K562 treated with DMSO at 1 percent for 12 hours (cell line): ENCODE data around the gene MAGEB17. TPM values are rescaled to one million over a fixed set of nuclear protein-coding genes. Genes with fewer than 3 reads are reported as not detected.

Source experiments
- total RNA-seq: library from RNA; unstranded; fragments of 300-600 nt; gene quantifications from 2 replicates; pipeline ENCODE4 v1.2.3, GENCODE V29; 2022; ENCODE audit not compliant: insufficient read depth

The MAGEB17 gene, protein sequence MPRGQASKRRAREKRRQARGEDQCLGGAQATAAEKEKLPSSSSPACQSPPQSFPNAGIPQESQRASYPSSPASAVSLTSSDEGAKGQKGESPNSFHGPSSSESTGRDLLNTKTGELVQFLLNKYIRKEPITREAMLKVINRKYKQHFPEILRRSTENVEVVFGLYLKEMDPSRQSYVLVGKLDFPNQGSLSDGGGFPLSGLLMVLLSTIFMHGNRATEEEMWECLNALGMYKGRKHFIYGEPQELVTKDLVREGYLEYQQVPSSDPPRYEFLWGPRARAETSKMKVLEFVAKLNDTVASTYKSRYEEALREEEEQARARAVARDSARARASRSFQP
- 0.91 and 1.2 TPM in 2 replicates for total RNA-seq

DNA sequence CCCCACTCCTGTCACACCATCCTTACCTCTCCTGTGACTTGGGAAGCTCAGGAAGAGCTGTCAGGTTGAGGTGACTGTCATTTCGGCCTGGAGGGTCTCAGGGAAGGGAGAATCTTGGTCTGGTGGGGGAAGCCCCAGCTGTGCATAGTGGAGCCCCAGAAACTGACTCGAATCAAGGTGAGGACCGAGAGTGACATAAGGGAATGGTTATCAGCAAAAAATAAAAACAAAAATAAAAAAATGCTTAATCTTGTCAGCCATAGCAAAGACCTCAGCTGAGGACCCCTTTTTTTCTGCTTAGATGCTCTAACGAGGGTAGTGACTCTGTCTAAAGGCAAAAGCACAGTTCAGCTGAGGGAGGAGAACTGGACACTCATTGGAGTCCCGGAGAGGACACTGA, at the start of gene MAGEB17:
TSS of gene MAGEB17 (plus strand) at position 301 of the 400 bp plus-strand sequence. CDS start 2,902 bp downstream, outside the sequence.

DNA sequence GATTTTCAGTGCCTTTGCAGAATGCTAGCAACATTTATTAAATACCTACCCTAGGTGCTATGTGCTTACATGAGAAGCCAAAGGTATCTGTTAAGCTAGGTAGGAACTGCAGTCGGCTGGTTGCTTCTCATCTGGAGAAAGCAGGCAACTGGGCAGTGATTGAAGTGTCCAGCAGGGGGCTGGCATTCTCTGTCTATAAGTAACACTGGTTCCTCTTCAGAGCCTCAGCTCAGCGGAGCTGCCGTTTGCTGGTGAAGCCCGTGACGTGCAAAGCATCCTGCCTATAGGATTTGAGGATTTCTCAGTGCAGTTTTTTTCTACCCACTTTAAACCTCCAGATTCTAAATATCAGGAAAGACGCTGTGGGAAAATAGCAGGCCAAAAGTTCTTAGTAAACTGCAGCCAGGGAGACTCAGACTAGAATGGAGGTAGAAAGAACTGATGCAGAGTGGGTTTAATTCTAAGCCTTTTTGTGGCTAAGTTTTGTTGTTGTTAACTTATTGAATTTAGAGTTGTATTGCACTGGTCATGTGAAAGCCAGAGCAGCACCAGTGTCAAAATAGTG, 44.0 kb upstream of the MAGEB17 start, which contains the start of gene GRPR:
TSS of gene GRPR (plus strand) at position 344 of the 565 bp plus-strand sequence. CDS start 389 bp downstream, outside the sequence.

Other genes starting within 250 kb of the MAGEB17 start
- gene GRPR, start 43.9 kb upstream of the MAGEB17 start, total RNA-seq, result 0.44 and 0.56 TPM in 2 replicates